Parathyroid adenoma (tissue), 2 donors: ENCODE results near the gene PSG6.
A peak's percentile ranks its signal among the peaks of the same experiment; 100 is the strongest.
"Not testable (repeated sequence)": the region's sequence is repeated elsewhere in the genome, so short reads cannot be mapped to it uniquely, and the experiment has no call there.

Experiments used
- H2AFZ ChIP-seq: fragments of 300-600 bp; sonication (generic); one replicate; pipeline ENCODE4 v1.7.0; 2017; ENCODE audit warnings: antibody characterized with exemption, mild to moderate bottlenecking
- H3K27ac ChIP-seq: fragments of 300-600 bp; sonication (generic); one replicate; pipeline ENCODE4 v1.7.0; 2017
- H3K27me3 ChIP-seq: fragments of 300-600 bp; sonication (generic); one replicate; pipeline ENCODE4 v1.7.0; 2017; ENCODE audit warnings: low read length; ENCODE audit not compliant: control insufficient read depth, insufficient read depth
- H3K36me3 ChIP-seq: fragments of 300-600 bp; sonication (generic); one replicate; pipeline ENCODE4 v1.7.0; 2017; ENCODE audit warnings: low read length; ENCODE audit not compliant: control insufficient read depth, insufficient read depth
- H3K4me1 ChIP-seq: fragments of 300-600 bp; sonication (generic); one replicate; pipeline ENCODE4 v1.7.0; 2017; ENCODE audit warnings: control low read depth
- H3K4me2 ChIP-seq: fragments of 300-600 bp; sonication (generic); one replicate; pipeline ENCODE4 v1.7.0; 2017; ENCODE audit warnings: low read length
- H3K4me3 ChIP-seq: fragments of 300-600 bp; sonication (generic); one replicate; pipeline ENCODE4 v1.7.0; 2017; ENCODE audit warnings: low read depth, low read length
- H3K79me2 ChIP-seq: fragments of 300-600 bp; sonication (generic); one replicate; pipeline ENCODE4 v1.7.0; 2017; ENCODE audit warnings: control low read depth
- H3K9ac ChIP-seq: fragments of 300-600 bp; sonication (generic); one replicate; pipeline ENCODE4 v1.7.0; 2017; ENCODE audit warnings: mild to moderate bottlenecking
- H3K9me3 ChIP-seq: fragments of 300-600 bp; sonication (generic); one replicate; pipeline ENCODE4 v1.7.0; 2017; ENCODE audit warnings: low read length; ENCODE audit not compliant: control insufficient read depth
- CTCF ChIP-seq: fragments of 300-600 bp; sonication (generic); IDR thresholded peaks from one replicate; pipeline ENCODE4 v1.7.0; 2017; ENCODE audit warnings: antibody characterized with exemption, mild to moderate bottlenecking
- donor health status: primary hyperparathyroidism.

The PSG6 gene

DNA sequence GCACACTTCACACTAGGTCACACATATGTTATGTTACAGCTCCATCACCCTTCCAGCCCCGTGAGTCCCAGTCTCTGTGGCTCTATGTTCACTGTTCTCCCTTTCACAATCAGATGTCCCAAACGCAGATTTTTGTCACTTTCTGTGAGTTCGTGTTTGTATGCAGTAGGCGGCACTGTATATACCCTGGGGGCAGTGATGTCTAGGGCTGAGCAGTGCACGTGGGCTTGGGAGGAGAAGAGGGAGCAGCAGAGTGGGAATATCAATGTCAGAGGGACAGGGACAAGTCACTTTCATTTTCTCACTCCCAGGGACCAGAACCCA lies 60.2 kb downstream of the PSG6 start:
- TF ChIP-seq CTCF = no peak
- Histone ChIP-seq H2AFZ (no peak overlapping the region), H3K9me3 (no peaks in the 10 kb centered on the region), H3K4me3 (no peak overlapping the region), H3K4me2 (no peak overlapping the region), H3K9ac (no peak overlapping the region), H3K4me1 (no peaks in the 10 kb centered on the region), H3K27ac (no peak overlapping the region), H3K27me3 (no peaks in the 10 kb centered on the region), H3K36me3 (no peaks in the 10 kb centered on the region), H3K79me2 (no peaks in the 10 kb centered on the region)

GRCh38 chr19:42856866-42857543 lies 60.7 kb downstream of the PSG6 start:
- peak; percentile 57 for TF ChIP-seq CTCF
- H3K4me3 ChIP-seq, H3K27me3 ChIP-seq, H3K36me3 ChIP-seq, H3K9me3 ChIP-seq, H3K27ac ChIP-seq, H3K79me2 ChIP-seq, H3K9ac ChIP-seq, H3K4me2 ChIP-seq, H2AFZ ChIP-seq, H3K4me1 ChIP-seq: not testable (repeated sequence)

GRCh38 chr19:42854745-42855144 lies 62.9 kb downstream of the PSG6 start:
- not testable (repeated sequence) for H3K27ac ChIP-seq, H3K9me3 ChIP-seq, H3K4me2 ChIP-seq, H3K79me2 ChIP-seq, H3K27me3 ChIP-seq, H3K9ac ChIP-seq, H2AFZ ChIP-seq, H3K4me3 ChIP-seq, H3K36me3 ChIP-seq
- H3K4me1 ChIP-seq = peaks cover 11% of the 10 kb centered on the region

DNA sequence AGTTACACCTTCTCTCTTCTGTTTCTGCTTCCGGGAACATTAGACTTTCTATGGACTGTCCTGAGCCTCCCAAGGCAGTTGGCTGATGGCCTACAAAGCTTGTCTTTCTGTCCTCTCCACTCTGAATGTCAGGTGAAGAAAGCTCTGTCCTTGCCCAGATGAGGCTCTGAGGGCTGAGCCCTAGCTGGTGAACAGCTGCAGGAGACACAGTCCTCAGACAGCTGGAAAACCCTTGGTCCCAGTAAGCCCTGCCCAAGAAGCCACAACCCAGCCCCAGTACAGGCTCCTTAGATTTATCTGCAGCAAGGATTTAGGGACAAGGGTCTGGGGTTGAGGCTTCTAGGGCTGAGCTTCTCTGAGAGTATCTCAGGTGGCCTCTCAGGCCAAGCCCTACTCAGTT lies 64.5 kb downstream of the PSG6 start:
- not testable (repeated sequence) for H3K9ac ChIP-seq, H3K9me3 ChIP-seq, H3K27me3 ChIP-seq, H3K4me3 ChIP-seq, H3K79me2 ChIP-seq, H3K36me3 ChIP-seq, H3K4me2 ChIP-seq
- Histone ChIP-seq H3K4me1 (peaks cover 11% of the 10 kb centered on the region), H3K27ac (peak overlapping the region; percentile 72), H2AFZ (peak overlapping the region; percentile 19)

DNA sequence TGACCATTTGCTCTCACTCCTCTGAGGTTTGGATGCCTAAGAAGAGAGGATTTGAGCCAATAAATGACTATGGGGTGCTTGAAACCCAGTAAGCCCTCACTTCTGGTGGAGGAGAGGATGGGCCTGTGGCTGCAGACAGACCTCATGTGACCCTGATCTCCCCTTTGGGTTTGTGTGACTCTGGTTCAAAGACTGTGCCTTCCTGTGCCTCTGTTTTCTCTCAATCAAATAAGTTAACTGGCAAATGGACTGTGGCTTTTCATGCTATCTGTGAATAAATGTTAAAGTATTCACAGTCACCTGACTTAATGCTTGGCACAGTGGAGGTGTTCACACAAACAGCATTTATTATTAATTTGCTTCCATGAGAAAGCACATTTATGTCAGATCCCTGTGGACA lies 64.9 kb downstream of the PSG6 start:
- H3K27ac ChIP-seq = peak overlapping the region; percentile 72
- not testable (repeated sequence) for H3K4me2 ChIP-seq, H3K9ac ChIP-seq, H3K36me3 ChIP-seq, H3K9me3 ChIP-seq, H3K79me2 ChIP-seq, H3K27me3 ChIP-seq, H3K4me3 ChIP-seq
- peak overlapping the region; percentile 19 for H2AFZ ChIP-seq
- H3K4me1 ChIP-seq = peaks cover 11% of the 10 kb centered on the region
